CD8-positive, alpha-beta memory T cell (primary cell): ENCODE data around the gene USP4. TPM values are rescaled to one million over a fixed set of nuclear protein-coding genes. Genes with fewer than 3 reads are reported as not detected.
A peak's percentile ranks its signal among the peaks of the same experiment; 100 is the strongest.

Source experiments
- CTCF ChIA-PET: fragments of 350-600 bp; sonication (Branson Sonifier 250); formaldehyde crosslinking; loops from one replicate; lab custom pipeline; 2021; ENCODE audit warnings: antibody characterized with exemption; lab: Charles Lee
- POLR2A ChIA-PET: fragments of 350-600 bp; sonication (Branson Sonifier 250); formaldehyde crosslinking; loops from one replicate; lab custom pipeline; 2021; ENCODE audit warnings: antibody characterized with exemption; lab: Charles Lee
- DNase-seq, 5 donors: peaks; one replicate each; pipeline versions ENCODE4 v3.0.0 to v3.0.0-alpha.2; 2020 to 2022; ENCODE audit warnings: mixed read lengths in 1 of 5
- H3K27ac ChIP-seq: one replicate; pipeline ENCODE4 v1.7.0; 2013; ENCODE audit warnings: low read depth, mild to moderate bottlenecking, low read length, moderate library complexity
- H3K27me3 ChIP-seq: 2 replicates; pipeline ENCODE4 v1.7.0; 2013; ENCODE audit warnings: low read length, mild to moderate bottlenecking; ENCODE audit not compliant: insufficient read depth, poor library complexity, severe bottlenecking
- H3K36me3 ChIP-seq: 2 replicates; pipeline ENCODE4 v1.7.0; 2013; ENCODE audit warnings: mild to moderate bottlenecking, low read length, moderate library complexity; ENCODE audit not compliant: insufficient read depth
- H3K4me1 ChIP-seq: 2 replicates; pipeline ENCODE4 v1.7.0; 2013; ENCODE audit warnings: mild to moderate bottlenecking, low read length, moderate library complexity; ENCODE audit not compliant: insufficient read depth
- H3K4me3 ChIP-seq: 2 replicates; pipeline ENCODE4 v1.7.0; 2013; ENCODE audit warnings: mild to moderate bottlenecking, low read length
- H3K9me3 ChIP-seq: 2 replicates; pipeline ENCODE4 v1.7.0; 2013; ENCODE audit warnings: mild to moderate bottlenecking, low read length
- H3K27ac Mint-ChIP-seq, 8 donors: one replicate each; pipeline ENCODE4 v1.8.0; 2020 to 2021; ENCODE audit warnings: mixed read lengths in 8 of 8, mild to moderate bottlenecking in 6 of 8, inconsistent platforms in 3 of 8, moderate library complexity in 3 of 8
- H3K27me3 Mint-ChIP-seq, 2 donors: one replicate each; pipeline ENCODE4 v1.8.0; 2020 to 2021; ENCODE audit warnings: mixed read lengths in 2 of 2, mild to moderate bottlenecking in 1 of 2, moderate library complexity in 1 of 2
- H3K36me3 Mint-ChIP-seq, 3 donors: one replicate each; pipeline ENCODE4 v1.8.0; 2020 to 2021; ENCODE audit warnings: mixed read lengths in 3 of 3, inconsistent platforms in 1 of 3, mild to moderate bottlenecking in 1 of 3
- H3K4me1 Mint-ChIP-seq, 3 donors: one replicate each; pipeline ENCODE4 v1.8.0; 2020 to 2021; ENCODE audit warnings: mixed read lengths in 3 of 3, inconsistent platforms in 1 of 3, mild to moderate bottlenecking in 1 of 3
- H3K4me3 Mint-ChIP-seq, 7 donors: one replicate each; pipeline ENCODE4 v1.8.0; 2020 to 2021; ENCODE audit warnings: mixed read lengths in 7 of 7, mild to moderate bottlenecking in 6 of 7, moderate library complexity in 4 of 7, inconsistent platforms in 2 of 7
- H3K9me3 Mint-ChIP-seq, 5 donors: one replicate each; pipeline ENCODE4 v1.8.0; 2020 to 2022; ENCODE audit warnings: mixed read lengths in 5 of 5, mild to moderate bottlenecking in 3 of 5, moderate library complexity in 2 of 5, inconsistent platforms in 1 of 5
- polyA plus RNA-seq: library from polyadenylated mRNA; unstranded; fragments of 300-500 nt; fragmentation: Illumina TruSeq; gene quantifications from one replicate; pipeline ENCODE4 v1.2.3, GENCODE V29; 2021
- total RNA-seq, 2 experiments: library from RNA; stranded (reverse); gene quantifications; one replicate each; pipeline ENCODE4 v1.2.3, GENCODE V29; 2021

The USP4 gene
- total and polyA plus RNA-seq, 3 experiments from 2014 or later = 69.9 to 73.0 (median 72.6) TPM

DNA sequence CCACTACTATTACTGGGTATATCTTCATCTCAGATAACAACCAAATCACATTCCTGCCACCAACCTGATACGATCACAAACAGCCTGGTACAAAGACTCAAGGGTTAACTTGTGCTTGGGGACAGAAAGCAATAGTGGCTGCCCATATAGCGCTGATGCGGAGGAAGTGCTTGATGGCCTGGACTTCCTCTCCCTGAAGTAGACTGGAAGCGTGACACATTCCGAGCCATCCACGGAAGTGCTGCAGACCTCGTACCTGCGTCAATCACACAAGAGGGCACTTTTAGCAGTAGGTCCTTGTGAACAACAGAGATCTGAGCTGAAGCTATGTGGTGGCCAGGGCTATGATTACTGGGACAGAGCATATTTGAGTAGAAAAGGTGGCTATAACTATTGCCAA, 45.5 kb downstream of the USP4 start:
- DNase-seq = no peak

DNA sequence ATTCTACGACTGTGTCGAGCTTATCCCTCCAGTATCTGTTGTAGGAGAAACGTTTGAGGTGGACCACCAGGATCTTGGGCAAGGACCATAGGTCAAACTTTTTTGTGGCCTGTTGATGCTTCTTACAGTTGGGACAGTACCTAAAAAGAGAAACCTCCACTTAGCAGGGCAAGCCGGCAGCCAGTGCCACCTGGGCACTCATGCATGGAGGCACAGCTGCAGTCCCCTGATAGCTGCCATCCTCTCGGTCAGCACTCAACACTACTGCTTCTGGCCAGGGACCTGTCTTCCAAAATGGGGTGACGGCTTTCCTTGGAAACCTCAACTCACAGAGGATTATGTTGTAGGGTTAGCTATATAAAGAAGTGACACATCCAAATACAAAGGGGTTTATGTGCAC, 55.9 kb downstream of the USP4 start:
- no peak overlapping the region for H3K4me3 Mint-ChIP-seq
- Histone ChIP-seq H3K4me1 (no peaks in the 10 kb centered on the region), H3K36me3 (peaks cover 44% of the 10 kb centered on the region), H3K9me3 (no peaks in the 10 kb centered on the region), H3K27ac (no peak overlapping the region), H3K27me3 (no peaks in the 10 kb centered on the region), H3K4me3 (no peak overlapping the region)
- H3K4me1 Mint-ChIP-seq = no peaks in the 10 kb centered on the region
- H3K9me3 Mint-ChIP-seq = no peaks in the 10 kb centered on the region
- H3K36me3 Mint-ChIP-seq = peaks cover 7 to 77% (median 29%) of the 10 kb centered on the region in 3 donors
- no peak for DNase-seq
- no peaks in the 10 kb centered on the region for H3K27me3 Mint-ChIP-seq
- ChIA-PET CTCF (interaction anchor here (0.6 kb wide), 1 partner anchor 498 kb away, joined by 3 read pairs; no protein-coding TSS in a partner anchor), POLR2A (no interaction called here)
- H3K27ac Mint-ChIP-seq = peak overlapping the region in 3 of 8 donors; percentile 4 to 17 (median 9)

More for the DNA sequence above, 45.5 kb downstream of the USP4 start:
- CTCF ChIA-PET = interaction anchor here (1.5 to 2.2 kb wide), 2 partner anchors 155 to 156 kb away, joined by 5 to 14 read pairs; no protein-coding TSS in a partner anchor
- no peaks in the 10 kb centered on the region for H3K9me3 ChIP-seq
- no peak overlapping the region for H3K4me3 ChIP-seq
- Mint-ChIP-seq H3K9me3 (no peaks in the 10 kb centered on the region), H3K4me1 (no peaks in the 10 kb centered on the region), H3K4me3 (no peak overlapping the region), H3K27me3 (no peaks in the 10 kb centered on the region), H3K36me3 (peaks cover 6 to 81% (median 22%) of the 10 kb centered on the region in 3 donors), H3K27ac (peak overlapping the region in 2 of 8 donors; percentile 12 to 15)
- no peaks in the 10 kb centered on the region for H3K4me1 ChIP-seq
- H3K27ac ChIP-seq = no peak overlapping the region
- no peaks in the 10 kb centered on the region for H3K27me3 ChIP-seq
- H3K36me3 ChIP-seq = peaks cover 66% of the 10 kb centered on the region
- POLR2A ChIA-PET = no interaction called here

GRCh38 chr3:49279376-49279775, 60.5 kb downstream of the USP4 start:
- H3K9me3 Mint-ChIP-seq = no peaks in the 10 kb centered on the region
- H3K36me3 ChIP-seq = peaks cover 15% of the 10 kb centered on the region
- H3K27ac ChIP-seq = no peak overlapping the region
- no peak overlapping the region for H3K4me3 ChIP-seq
- H3K36me3 Mint-ChIP-seq = peaks cover 0 to 48% (median 12%) of the 10 kb centered on the region in 3 donors
- peak overlapping the region in 3 of 8 donors; percentile 33 to 91 (median 85) for H3K27ac Mint-ChIP-seq
- peaks cover 16 to 27% (median 22%) of the 10 kb centered on the region in 3 donors for H3K4me1 Mint-ChIP-seq
- CTCF ChIA-PET = no interaction called here
- DNase-seq = no peak
- POLR2A ChIA-PET = no interaction called here
- no peaks in the 10 kb centered on the region for H3K27me3 ChIP-seq
- H3K9me3 ChIP-seq = no peaks in the 10 kb centered on the region
- H3K27me3 Mint-ChIP-seq = no peaks in the 10 kb centered on the region
- peaks cover 12% of the 10 kb centered on the region for H3K4me1 ChIP-seq
- H3K4me3 Mint-ChIP-seq = no peak overlapping the region

DNA sequence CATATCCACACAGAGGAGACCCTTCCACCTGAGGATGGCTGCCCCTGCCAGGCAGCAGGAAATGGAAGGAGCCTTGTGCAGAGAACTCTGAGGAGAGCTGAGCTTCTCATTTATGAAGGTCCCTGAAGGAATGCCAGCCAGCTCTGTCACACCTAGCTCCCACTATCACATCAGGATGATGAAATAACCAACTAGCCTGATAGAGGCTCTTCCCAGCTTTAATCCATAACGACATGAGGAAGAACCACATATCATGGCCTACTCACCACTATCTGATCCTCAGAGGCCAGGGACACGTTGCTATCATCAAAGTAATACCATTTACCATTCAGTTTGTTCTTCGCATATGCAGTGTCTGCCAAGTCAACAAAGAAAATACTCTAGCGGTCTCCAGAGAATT, 61.3 kb downstream of the USP4 start:
- H3K9me3 ChIP-seq = no peaks in the 10 kb centered on the region
- H3K27ac ChIP-seq = no peak overlapping the region
- no peak for DNase-seq
- ChIA-PET CTCF (interaction anchor here (0.6 to 1.4 kb wide), 2 partner anchors 39 to 107 kb away, joined by 3 to 4 read pairs; partner anchors contain the start of gene KLHDC8B), POLR2A (interaction anchor here (0.6 kb wide), 2 partner anchors 566 to 811 kb away, joined by 3 to 4 read pairs; no protein-coding TSS in a partner anchor)
- no peaks in the 10 kb centered on the region for H3K9me3 Mint-ChIP-seq
- H3K4me3 ChIP-seq = no peak overlapping the region
- H3K27me3 ChIP-seq = no peaks in the 10 kb centered on the region
- H3K36me3 Mint-ChIP-seq = peaks cover 0 to 40% (median 5%) of the 10 kb centered on the region in 3 donors
- peak overlapping the region in 6 of 8 donors; percentile 85 to 93 (median 90) for H3K27ac Mint-ChIP-seq
- H3K4me1 ChIP-seq = peaks cover 12% of the 10 kb centered on the region
- peaks cover 16 to 27% (median 22%) of the 10 kb centered on the region in 3 donors for H3K4me1 Mint-ChIP-seq
- H3K36me3 ChIP-seq = peaks cover 7% of the 10 kb centered on the region
- peak overlapping the region in 1 of 7 donors; percentile 86 for H3K4me3 Mint-ChIP-seq
- H3K27me3 Mint-ChIP-seq = no peaks in the 10 kb centered on the region

DNA sequence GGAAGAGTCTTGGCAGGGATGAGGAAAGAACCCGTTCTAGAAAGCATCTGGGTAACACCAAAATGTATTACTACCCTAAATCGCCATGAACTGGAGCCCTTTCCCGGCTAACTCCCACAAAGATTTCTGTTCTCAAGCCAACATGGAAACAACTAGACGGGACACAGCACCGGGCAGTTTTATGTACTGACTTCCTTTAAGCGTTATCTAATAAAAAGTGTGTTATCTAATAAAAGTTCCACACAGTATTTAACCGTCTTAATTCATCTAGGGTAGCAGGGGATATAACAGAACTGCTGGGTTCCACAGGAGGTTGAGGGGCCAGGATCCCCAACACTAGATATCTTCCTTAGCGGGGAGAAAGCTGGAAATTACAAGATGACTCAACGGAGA, 62.5 kb downstream of the USP4 start:
- peaks cover 0 to 33% (median 2%) of the 10 kb centered on the region in 3 donors for H3K36me3 Mint-ChIP-seq

DNA sequence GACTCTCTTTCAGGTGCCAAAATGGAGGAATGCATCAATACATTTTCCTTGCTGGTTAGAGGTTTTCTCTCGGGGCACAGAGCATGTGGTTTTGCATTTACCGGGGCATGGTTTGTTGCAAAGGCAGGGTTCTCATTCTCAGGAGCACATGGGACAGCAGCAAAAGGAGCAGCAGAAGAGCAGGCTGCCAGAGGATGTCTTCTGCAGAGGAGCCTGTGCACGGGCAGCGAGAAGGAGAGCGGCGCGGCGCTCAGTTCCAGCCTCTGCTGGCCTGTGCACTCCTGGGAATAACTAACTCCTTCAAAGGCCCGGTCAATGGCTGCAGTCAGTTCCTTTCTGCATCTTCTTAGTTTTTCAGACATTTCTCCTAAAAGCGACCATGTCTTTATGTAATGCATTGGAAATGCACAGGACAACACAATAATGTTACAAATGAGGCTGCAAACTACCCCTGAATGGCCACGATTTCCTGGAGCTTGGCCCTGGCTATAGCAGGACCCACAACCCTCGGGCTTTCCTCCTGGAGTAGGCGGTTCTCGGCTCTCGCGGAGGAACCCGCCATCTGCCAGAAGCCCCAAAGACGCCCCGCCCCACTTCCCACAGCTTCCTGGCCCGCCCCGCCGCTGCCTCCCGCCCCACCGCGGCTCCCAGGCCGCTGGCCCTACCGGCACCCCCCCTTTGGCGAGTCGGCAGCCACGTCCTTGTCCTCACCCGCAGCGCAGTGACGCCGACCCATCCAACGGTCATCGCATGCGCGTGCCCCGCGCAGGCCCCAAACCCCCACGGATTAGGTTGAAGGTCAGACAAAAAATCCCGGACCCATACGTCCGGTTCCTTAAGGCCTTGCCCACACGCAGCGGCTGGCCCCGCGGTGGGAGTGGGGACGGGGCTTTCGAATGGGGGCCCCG, 63.1 kb downstream of the USP4 start, which contains the start of gene C3orf62:
TSS of gene C3orf62 (minus strand) at position 758 of the 908 bp plus-strand sequence. CDS start at position 398, 360 bp downstream.
- H3K36me3 Mint-ChIP-seq = peaks cover 0 to 28% (median 2%) of the 10 kb centered on the region in 3 donors
- CTCF ChIA-PET = no interaction called here
- no peaks in the 10 kb centered on the region for H3K27me3 Mint-ChIP-seq
- H3K4me3 ChIP-seq = peak within 1 kb of the TSS; percentile 60
- H3K4me3 Mint-ChIP-seq = peak within 1 kb of the TSS; percentile 81 to 92 (median 86)
- DNase-seq = peak; percentile 57 to 78 (median 62)
- no peaks in the 10 kb centered on the region for H3K9me3 ChIP-seq
- peak within 1 kb of the TSS; percentile 38 for H3K27ac ChIP-seq
- H3K27me3 ChIP-seq = no peaks in the 10 kb centered on the region
- peaks cover 5% of the 10 kb centered on the region for H3K36me3 ChIP-seq
- H3K4me1 ChIP-seq = peaks cover 12% of the 10 kb centered on the region
- peak within 1 kb of the TSS; percentile 90 to 98 (median 92) for H3K27ac Mint-ChIP-seq
- no peaks in the 10 kb centered on the region for H3K9me3 Mint-ChIP-seq
- H3K4me1 Mint-ChIP-seq = peaks cover 16 to 27% (median 22%) of the 10 kb centered on the region in 3 donors
- POLR2A ChIA-PET = no interaction called here

More for the DNA sequence above, 62.5 kb downstream of the USP4 start:
- H3K27me3 Mint-ChIP-seq = no peaks in the 10 kb centered on the region
- Histone ChIP-seq H3K4me1 (peaks cover 12% of the 10 kb centered on the region), H3K27ac (peak overlapping the region; percentile 38), H3K9me3 (no peaks in the 10 kb centered on the region), H3K4me3 (peak overlapping the region; percentile 60), H3K36me3 (peaks cover 5% of the 10 kb centered on the region), H3K27me3 (no peaks in the 10 kb centered on the region)
- peaks cover 16 to 27% (median 22%) of the 10 kb centered on the region in 3 donors for H3K4me1 Mint-ChIP-seq
- peak overlapping the region; percentile 81 to 92 (median 86) for H3K4me3 Mint-ChIP-seq
- peak overlapping the region; percentile 90 to 98 (median 92) for H3K27ac Mint-ChIP-seq
- ChIA-PET CTCF (interaction anchor here (0.6 to 1.4 kb wide), 2 partner anchors 12 to 106 kb away, joined by 3 to 4 read pairs; partner anchors contain the start of gene KLHDC8B), POLR2A (no interaction called here)
- H3K9me3 Mint-ChIP-seq = no peaks in the 10 kb centered on the region
- DNase-seq = peak in 1 of 5 donors; percentile 10

- Mint-ChIP-seq H3K4me3 (no peak overlapping the region), H3K4me1 (peaks cover 16 to 27% (median 22%) of the 10 kb centered on the region in 3 donors), H3K27ac (peak overlapping the region in 1 of 8 donors; percentile 33), H3K9me3 (no peaks in the 10 kb centered on the region), H3K27me3 (no peaks in the 10 kb centered on the region), H3K36me3 (peaks cover 0 to 22% (median 2%) of the 10 kb centered on the region in 3 donors)
- no peak overlapping the region for H3K27ac ChIP-seq
- H3K4me3 ChIP-seq = no peak overlapping the region
- ChIA-PET POLR2A (no interaction called here), CTCF (interaction anchor here (1.4 kb wide), 1 partner anchor 175 kb away, joined by 3 read pairs; no protein-coding TSS in a partner anchor)
- DNase-seq = no peak
- no peaks in the 10 kb centered on the region for H3K27me3 ChIP-seq
- no peaks in the 10 kb centered on the region for H3K36me3 ChIP-seq
- H3K4me1 ChIP-seq = peaks cover 12% of the 10 kb centered on the region
- no peaks in the 10 kb centered on the region for H3K9me3 ChIP-seq
Measured at GRCh38 chr3:49273825-49274532, 65.9 kb downstream of the USP4 start.
